SK-N-SH (cell line): ENCODE measurements around the gene DCHS2. TPM values are rescaled to one million over a fixed set of nuclear protein-coding genes. Genes with fewer than 3 reads are reported as not detected.

Experiments
- CTCF ChIA-PET: fragments of 300-600, 350-600 bp; formaldehyde crosslinking; extraction: SDS; loops from one replicate; lab custom pipeline; 2021; lab: Yijun Ruan, JAX
- POLR2A ChIA-PET: fragments of 350-600 bp; sonication (Branson Sonifier 250); formaldehyde crosslinking; extraction: SDS; loops from one replicate; lab custom pipeline; 2020; ENCODE audit warnings: antibody characterized with exemption, inconsistent platforms; lab: Yijun Ruan, JAX
- DNase-seq: peaks from one replicate; pipeline ENCODE4 v3.0.0; 2012
- H2AFZ ChIP-seq: fragments of 200-600 bp; sonication (generic); 2 replicates; pipeline ENCODE4 v1.8.1; 2016; ENCODE audit warnings: antibody characterized with exemption, mild to moderate bottlenecking, low read depth
- H3F3A ChIP-seq: fragments of 200-600 bp; sonication (generic); replicated peaks from 2 replicates; pipeline ENCODE3; 2016; ENCODE audit warnings: antibody characterized with exemption, mild to moderate bottlenecking; ENCODE audit not compliant: insufficient read depth
- H3K27ac ChIP-seq, 2 experiments: fragments of 200-500 bp in 1 of 2; fragments of 200-600 bp in 1 of 2; sonication (Bioruptor generic) in 1 of 2; sonication (generic), shearing (Covaris generic) in 1 of 2; 2 replicates each; pipeline versions ENCODE4 v1.5.1 to v1.6.1; 2014 to 2016; ENCODE audit warnings: low read depth in 2 of 2, inconsistent platforms in 1 of 2, low read length in 1 of 2, mild to moderate bottlenecking in 1 of 2, mixed read lengths in 1 of 2
- H3K27me3 ChIP-seq: fragments of 200-600 bp; sonication (generic), shearing (Covaris generic); 2 replicates; pipeline ENCODE4 v1.6.1; 2016; ENCODE audit warnings: mixed run types; ENCODE audit not compliant: insufficient read depth
- H3K36me3 ChIP-seq, 2 experiments: fragments of 200-500 bp in 1 of 2; fragments of 200-600 bp in 1 of 2; sonication (Bioruptor generic) in 1 of 2; sonication (generic) in 1 of 2; replicated peaks in 1 of 2; 2 replicates each; pipeline versions ENCODE3 to v1.5.1; 2014 to 2016; ENCODE audit warnings: low read length in 1 of 2, mild to moderate bottlenecking in 1 of 2; ENCODE audit not compliant: insufficient read depth in 2 of 2, control insufficient read depth in 1 of 2
- H3K4me1 ChIP-seq, 2 experiments: fragments of 200-500 bp in 1 of 2; fragments of 200-600 bp in 1 of 2; sonication (Bioruptor generic) in 1 of 2; sonication (generic), shearing (Covaris generic) in 1 of 2; 2 replicates each; pipeline versions ENCODE4 v1.5.1 to v1.6.1; 2014 to 2016; ENCODE audit warnings: low read depth in 1 of 2, low read length in 1 of 2, mixed run types in 1 of 2; ENCODE audit not compliant: insufficient read depth in 2 of 2, control insufficient read depth in 1 of 2
- H3K4me2 ChIP-seq: fragments of 200-600 bp; sonication (generic), shearing (Covaris generic); 2 replicates; pipeline ENCODE4 v1.6.1; 2017; ENCODE audit warnings: mixed run types
- H3K4me3 ChIP-seq, 2 experiments: fragments of 200-500 bp in 1 of 2; fragments of 200-600 bp in 1 of 2; sonication (Bioruptor generic) in 1 of 2; sonication (generic), shearing (Covaris generic) in 1 of 2; 2 replicates each; pipeline versions ENCODE4 v1.5.1 to v1.8.1; 2014 to 2016; ENCODE audit warnings: low read depth in 2 of 2, inconsistent platforms in 1 of 2, low read length in 1 of 2, mild to moderate bottlenecking in 1 of 2, mixed read lengths in 1 of 2, moderate library complexity in 1 of 2
- H3K79me2 ChIP-seq: fragments of 200-600 bp; sonication (generic); 2 replicates; pipeline ENCODE4 v1.8.1; 2017; ENCODE audit warnings: mild to moderate bottlenecking; ENCODE audit not compliant: insufficient read depth
- H3K9ac ChIP-seq: fragments of 200-600 bp; sonication (generic); 2 replicates; pipeline ENCODE4 v1.6.1; 2017; ENCODE audit warnings: mixed run types
- H3K9me2 ChIP-seq: fragments of 200-600 bp; sonication (generic); 2 replicates; pipeline ENCODE4 v1.6.1; 2017; ENCODE audit warnings: mixed run types
- H3K9me3 ChIP-seq: fragments of 200-600 bp; sonication (generic); 2 replicates; pipeline ENCODE4 v1.6.1; 2017; ENCODE audit warnings: mixed run types, mild to moderate bottlenecking, moderate library complexity
- H4K20me1 ChIP-seq: fragments of 200-600 bp; sonication (generic); 2 replicates; pipeline ENCODE4 v1.6.1; 2017; ENCODE audit warnings: mild to moderate bottlenecking, mixed run types; ENCODE audit not compliant: insufficient read depth
- CHD2 ChIP-seq: fragments of 150-350 bp; IDR thresholded peaks from 2 replicates; pipeline ENCODE4 v1.6.1; 2018; ENCODE audit warnings: low read length; ENCODE audit not compliant: partially characterized antibody
- EP300 ChIP-seq, 2 experiments: IDR thresholded peaks; 2 replicates each; pipeline versions ENCODE4 v1.4.0 to v1.6.1; 2012; ENCODE audit warnings: borderline replicate concordance in 1 of 2, low read depth in 1 of 2, low read length in 1 of 2
- EZH2phosphoT487 ChIP-seq: fragments of 200-600 bp; sonication (generic); IDR thresholded peaks from 2 replicates; pipeline ENCODE4 v1.6.1; 2017; ENCODE audit warnings: low read depth, mixed run types, mild to moderate bottlenecking, antibody characterized with exemption, moderate library complexity, borderline replicate concordance
- FOXM1 ChIP-seq: IDR thresholded peaks from 2 replicates; pipeline ENCODE4 v1.4.0; 2012; ENCODE audit warnings: low read depth, mild to moderate bottlenecking
- GATA2 ChIP-seq: sonication (generic); formaldehyde crosslinking; IDR thresholded peaks from 2 replicates; pipeline ENCODE4 v1.5.0; 2020; ENCODE audit warnings: mild to moderate bottlenecking, missing genetic modification reagents
- JUND ChIP-seq: IDR thresholded peaks from 2 replicates; pipeline ENCODE4 v1.4.0; 2012
- MAX ChIP-seq: IDR thresholded peaks from 2 replicates; pipeline ENCODE4 v1.4.0; 2012; ENCODE audit warnings: low read depth
- MEF2A ChIP-seq: IDR thresholded peaks from 2 replicates; pipeline ENCODE4 v1.4.0; 2012; ENCODE audit warnings: low read depth, borderline replicate concordance
- MXI1 ChIP-seq: IDR thresholded peaks from 2 replicates; pipeline ENCODE4 v1.6.1; 2012; ENCODE audit warnings: mild to moderate bottlenecking, low read depth, low read length, improper control_type of control experiment
- NRF1 ChIP-seq: IDR thresholded peaks from 2 replicates; pipeline ENCODE4 v1.6.1; 2012; ENCODE audit warnings: low read depth, mild to moderate bottlenecking, low read length
- POLR2AphosphoS5 ChIP-seq: IDR thresholded peaks from 2 replicates; pipeline ENCODE4 v1.6.1; 2012; ENCODE audit warnings: low read depth, low read length
- RAD21 ChIP-seq: IDR thresholded peaks from 2 replicates; pipeline ENCODE4 v1.6.1; 2012; ENCODE audit warnings: mild to moderate bottlenecking, low read length
- RCOR1 ChIP-seq: fragments of 150-350 bp; IDR thresholded peaks from 2 replicates; pipeline ENCODE4 v1.6.1; 2017; ENCODE audit warnings: antibody characterized with exemption, low read length
- RFX5 ChIP-seq: IDR thresholded peaks from 2 replicates; pipeline ENCODE4 v1.6.1; 2012; ENCODE audit warnings: mild to moderate bottlenecking, improper control_type of control experiment, low read length
- RXRA ChIP-seq: IDR thresholded peaks from 2 replicates; pipeline ENCODE4 v1.4.0; 2012; ENCODE audit warnings: low read depth, mild to moderate bottlenecking, borderline replicate concordance
- SMC3 ChIP-seq: IDR thresholded peaks from 2 replicates; pipeline ENCODE4 v1.6.1; 2012; ENCODE audit warnings: low read depth, low read length, improper control_type of control experiment
- TEAD4 ChIP-seq: IDR thresholded peaks from 2 replicates; pipeline ENCODE4 v1.4.0; 2012; ENCODE audit warnings: mild to moderate bottlenecking, borderline replicate concordance; ENCODE audit not compliant: insufficient read depth
- YY1 ChIP-seq: IDR thresholded peaks from 2 replicates; pipeline ENCODE4 v1.4.0; 2012; ENCODE audit warnings: low read depth, mild to moderate bottlenecking
- ZBTB33 ChIP-seq: IDR thresholded peaks from 2 replicates; pipeline ENCODE4 v1.4.0; 2012; ENCODE audit warnings: low read depth, borderline replicate concordance
- WGBS: methylation state at CpG from one replicate; pipeline ENCODE4 v1.1.6; 2017; ENCODE audit warnings: low lambda C conversion rate; 5-methylcytosine and 5-hydroxymethylcytosine counted together
- polyA plus RNA-seq, 3 experiments: library from polyadenylated mRNA; depleted of rRNA; stranded (reverse); fragments of >200 nt; gene quantifications; 2 replicates each; pipeline ENCODE4 v1.2.3, GENCODE V29; 2012
- TF ChIP-seq, protein P1 (sequence below): IDR thresholded peaks from 2 replicates; pipeline ENCODE4 v1.6.1; 2012; ENCODE audit warnings: mild to moderate bottlenecking, low read depth, low read length, moderate library complexity
- TF ChIP-seq, protein P2 (sequence below): fragments of 200-600 bp; sonication (generic); IDR thresholded peaks from 2 replicates; pipeline ENCODE4 v1.6.1; 2017; ENCODE audit warnings: antibody characterized with exemption, mild to moderate bottlenecking, moderate library complexity

DCHS2 gene
- polyA plus RNA-seq, 1 of the 3 experiments (the other 2 are of a cell fraction) = not detected

DNA sequence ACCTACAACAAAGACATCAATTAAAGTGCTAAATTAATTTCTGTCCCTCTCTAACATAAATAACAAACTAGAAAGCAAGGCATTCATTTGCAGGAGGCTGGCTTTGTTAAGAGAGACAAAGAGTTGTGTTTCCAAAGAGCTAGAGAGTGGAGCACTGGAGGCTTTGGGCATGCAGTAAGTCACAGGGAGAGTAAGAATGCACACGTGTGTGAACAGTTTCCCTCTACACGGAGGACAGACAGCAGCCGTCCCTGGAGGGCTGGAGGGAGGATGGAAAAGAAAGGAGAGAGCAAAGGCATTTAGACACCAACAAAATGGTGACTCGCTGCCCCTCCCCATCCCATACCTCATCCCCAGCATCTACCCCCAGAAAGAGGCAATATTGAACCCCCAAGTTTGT is 20.4 kb upstream of the DCHS2 start:
- no peaks in the 10 kb centered on the region for H3K9me2 ChIP-seq
- no peak overlapping the region for H2AFZ ChIP-seq
- POLR2A ChIA-PET = no interaction called here
- H3F3A ChIP-seq = no peaks in the 10 kb centered on the region
- H3K4me3 ChIP-seq = no peak overlapping the region
- no peaks in the 10 kb centered on the region for H3K36me3 ChIP-seq
- H3K4me2 ChIP-seq = no peak overlapping the region
- 3% methylated on average over 4 of the region's 4 CpGs for WGBS
- DNase-seq = no peak
- H3K4me1 ChIP-seq = no peaks in the 10 kb centered on the region
- no peak overlapping the region for H3K27ac ChIP-seq
- H4K20me1 ChIP-seq = no peaks in the 10 kb centered on the region
- no peak for TF ChIP-seq TEAD4
- TF ChIP-seq YY1 = no peak
- TF ChIP-seq RAD21 = no peak
- no peak for TF ChIP-seq MAX
- TF ChIP-seq MXI1 = no peak
- no peak for TF ChIP-seq POLR2AphosphoS5
- TF ChIP-seq EP300 (IDR thresholded peaks at IDR 0.05; ENCODE audit: borderline replicate concordance in 1 of 2, low read depth in 1 of 2, low read length in 1 of 2) = no peak
- no peak for TF ChIP-seq MEF2A
- TF ChIP-seq RCOR1 = no peak
- no peak for TF ChIP-seq EZH2phosphoT487
- TF ChIP-seq FOXM1 = no peak
- no peak for TF ChIP-seq JUND
- no peak for TF ChIP-seq RXRA
- TF ChIP-seq, protein P1, sequence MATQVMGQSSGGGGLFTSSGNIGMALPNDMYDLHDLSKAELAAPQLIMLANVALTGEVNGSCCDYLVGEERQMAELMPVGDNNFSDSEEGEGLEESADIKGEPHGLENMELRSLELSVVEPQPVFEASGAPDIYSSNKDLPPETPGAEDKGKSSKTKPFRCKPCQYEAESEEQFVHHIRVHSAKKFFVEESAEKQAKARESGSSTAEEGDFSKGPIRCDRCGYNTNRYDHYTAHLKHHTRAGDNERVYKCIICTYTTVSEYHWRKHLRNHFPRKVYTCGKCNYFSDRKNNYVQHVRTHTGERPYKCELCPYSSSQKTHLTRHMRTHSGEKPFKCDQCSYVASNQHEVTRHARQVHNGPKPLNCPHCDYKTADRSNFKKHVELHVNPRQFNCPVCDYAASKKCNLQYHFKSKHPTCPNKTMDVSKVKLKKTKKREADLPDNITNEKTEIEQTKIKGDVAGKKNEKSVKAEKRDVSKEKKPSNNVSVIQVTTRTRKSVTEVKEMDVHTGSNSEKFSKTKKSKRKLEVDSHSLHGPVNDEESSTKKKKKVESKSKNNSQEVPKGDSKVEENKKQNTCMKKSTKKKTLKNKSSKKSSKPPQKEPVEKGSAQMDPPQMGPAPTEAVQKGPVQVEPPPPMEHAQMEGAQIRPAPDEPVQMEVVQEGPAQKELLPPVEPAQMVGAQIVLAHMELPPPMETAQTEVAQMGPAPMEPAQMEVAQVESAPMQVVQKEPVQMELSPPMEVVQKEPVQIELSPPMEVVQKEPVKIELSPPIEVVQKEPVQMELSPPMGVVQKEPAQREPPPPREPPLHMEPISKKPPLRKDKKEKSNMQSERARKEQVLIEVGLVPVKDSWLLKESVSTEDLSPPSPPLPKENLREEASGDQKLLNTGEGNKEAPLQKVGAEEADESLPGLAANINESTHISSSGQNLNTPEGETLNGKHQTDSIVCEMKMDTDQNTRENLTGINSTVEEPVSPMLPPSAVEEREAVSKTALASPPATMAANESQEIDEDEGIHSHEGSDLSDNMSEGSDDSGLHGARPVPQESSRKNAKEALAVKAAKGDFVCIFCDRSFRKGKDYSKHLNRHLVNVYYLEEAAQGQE = no peak
- TF ChIP-seq NRF1 = no peak
- TF ChIP-seq, all 33 proteins: peak for 0
- peaks cover 21% of the 10 kb centered on the region; the same call in 1 of the 2 replicates for H3K27me3 ChIP-seq
- CTCF ChIA-PET = interaction anchor here (0.5 to 0.8 kb wide), 2 partner anchors 9 to 114 kb away, joined by 3 read pairs; no protein-coding TSS in a partner anchor
- H3K79me2 ChIP-seq = no peaks in the 10 kb centered on the region
- H3K9ac ChIP-seq = no peak overlapping the region
- H3K9me3 ChIP-seq = no peaks in the 10 kb centered on the region

DNA sequence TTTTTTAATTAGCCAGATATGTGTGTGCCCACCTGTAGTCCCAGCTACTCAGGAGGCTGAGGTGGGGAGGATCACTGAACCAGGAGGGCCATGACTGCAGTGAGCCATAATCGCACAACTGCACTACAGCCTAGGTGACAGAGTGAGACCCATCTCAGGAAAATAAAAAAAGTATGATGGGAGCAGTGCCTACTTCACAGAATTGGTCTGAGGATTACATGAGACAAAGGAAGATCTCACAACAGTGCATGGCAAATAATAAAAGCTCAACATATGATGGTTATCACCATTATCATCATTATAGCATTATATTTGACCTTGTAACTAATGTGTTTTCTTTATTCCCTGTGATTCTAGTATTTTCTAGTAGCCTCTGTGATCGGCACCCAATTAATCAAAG is 19.9 kb upstream of the DCHS2 start:
- POLR2A ChIA-PET = no interaction called here
- Histone ChIP-seq H3K27ac (no peak overlapping the region), H3K4me3 (no peak overlapping the region), H3K9ac (no peak overlapping the region), H3F3A (no peaks in the 10 kb centered on the region), H3K36me3 (no peaks in the 10 kb centered on the region), H3K4me2 (no peak overlapping the region), H3K9me2 (no peaks in the 10 kb centered on the region), H2AFZ (no peak overlapping the region), H3K9me3 (no peaks in the 10 kb centered on the region), H4K20me1 (no peaks in the 10 kb centered on the region), H3K4me1 (no peaks in the 10 kb centered on the region), H3K27me3 (peaks cover 21% of the 10 kb centered on the region; the same call in 1 of the 2 replicates), H3K79me2 (no peaks in the 10 kb centered on the region)
- CTCF ChIA-PET = interaction anchor here (0.5 to 1.1 kb wide), 3 partner anchors 8 to 115 kb away, joined by 3 read pairs; no protein-coding TSS in a partner anchor
- DNase-seq = no peak
- WGBS = 6% methylated on average over 2 of the region's 2 CpGs
- no peak for TF ChIP-seq MAX
- no peak for TF ChIP-seq ZBTB33
- no peak for TF ChIP-seq SMC3
- no peak for TF ChIP-seq RAD21
- TF ChIP-seq RFX5 = no peak
- no peak for TF ChIP-seq FOXM1
- no peak for TF ChIP-seq CHD2
- no peak for TF ChIP-seq GATA2 (CRISPR knock-in tag)
- TF ChIP-seq, protein P2, sequence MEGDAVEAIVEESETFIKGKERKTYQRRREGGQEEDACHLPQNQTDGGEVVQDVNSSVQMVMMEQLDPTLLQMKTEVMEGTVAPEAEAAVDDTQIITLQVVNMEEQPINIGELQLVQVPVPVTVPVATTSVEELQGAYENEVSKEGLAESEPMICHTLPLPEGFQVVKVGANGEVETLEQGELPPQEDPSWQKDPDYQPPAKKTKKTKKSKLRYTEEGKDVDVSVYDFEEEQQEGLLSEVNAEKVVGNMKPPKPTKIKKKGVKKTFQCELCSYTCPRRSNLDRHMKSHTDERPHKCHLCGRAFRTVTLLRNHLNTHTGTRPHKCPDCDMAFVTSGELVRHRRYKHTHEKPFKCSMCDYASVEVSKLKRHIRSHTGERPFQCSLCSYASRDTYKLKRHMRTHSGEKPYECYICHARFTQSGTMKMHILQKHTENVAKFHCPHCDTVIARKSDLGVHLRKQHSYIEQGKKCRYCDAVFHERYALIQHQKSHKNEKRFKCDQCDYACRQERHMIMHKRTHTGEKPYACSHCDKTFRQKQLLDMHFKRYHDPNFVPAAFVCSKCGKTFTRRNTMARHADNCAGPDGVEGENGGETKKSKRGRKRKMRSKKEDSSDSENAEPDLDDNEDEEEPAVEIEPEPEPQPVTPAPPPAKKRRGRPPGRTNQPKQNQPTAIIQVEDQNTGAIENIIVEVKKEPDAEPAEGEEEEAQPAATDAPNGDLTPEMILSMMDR = no peak
- no peak for TF ChIP-seq YY1
- TF ChIP-seq POLR2AphosphoS5 = no peak
- no peak for TF ChIP-seq MEF2A
